ENCODE measurements around the gene ZCCHC14. TPM values are rescaled to one million over a fixed set of nuclear protein-coding genes. Genes with fewer than 3 reads are reported as not detected.

Gene ZCCHC14
- total and polyA plus RNA-seq, 2 of the 13 experiments (the other 11 are each of a cell fraction or from before 2014, with no cell fraction given), result 12.4 to 12.5 TPM

DNA sequence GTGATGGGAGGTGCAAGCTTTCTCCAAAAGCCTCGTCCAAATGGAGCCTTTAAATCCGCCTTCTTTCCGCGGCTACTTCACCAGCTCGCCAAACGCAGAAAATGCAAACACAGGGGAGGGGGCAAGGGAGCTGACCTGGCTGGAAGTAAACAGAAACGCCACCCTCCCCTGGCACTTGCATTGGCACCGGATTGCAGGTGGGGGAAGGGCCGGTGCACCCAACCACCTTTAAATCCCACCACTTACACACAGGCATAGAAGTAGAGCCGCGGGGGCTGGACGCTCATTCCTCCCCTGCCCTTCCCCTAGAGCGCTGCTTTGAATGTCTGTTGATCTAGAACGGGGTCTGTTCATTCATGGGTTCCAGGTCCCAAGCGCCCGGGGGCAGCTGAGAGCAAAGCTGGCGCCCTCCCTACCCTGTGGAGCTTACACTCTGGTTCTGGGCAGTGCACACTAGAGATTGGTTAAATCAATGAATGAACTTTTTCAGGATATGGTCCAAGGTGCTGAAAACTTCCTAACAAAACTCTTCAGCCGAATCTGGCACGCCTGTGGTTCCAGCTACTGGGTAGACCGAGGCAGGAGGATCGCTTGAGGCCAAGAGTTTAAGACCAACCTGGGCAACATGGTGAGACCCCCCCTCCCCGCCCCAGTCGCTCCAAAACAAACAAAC is 920 bp upstream of the ZCCHC14 start (continued):
- TF ChIP-seq ZBTB7B (CRISPR knock-in tag; IDR thresholded peaks at IDR 0.05) (no peak), SAP130 (CRISPR knock-in tag; IDR thresholded peaks at IDR 0.05; ENCODE audit: low read depth) (peak; percentile 50; the same call in 1 of the 2 replicates), FOXP1 (IDR thresholded peaks at IDR 0.05) (no peak), FOXP1 (CRISPR knock-in tag; IDR thresholded peaks at IDR 0.05) (no peak), SIN3A (IDR thresholded peaks at IDR 0.05; ENCODE audit: borderline replicate concordance, low read depth, low read length) (peak; percentile 59; the same call in 1 of the 2 replicates), ZNF761 (CRISPR knock-in tag; conservative IDR thresholded peaks at IDR 0.05) (0 out of 2 replicates have a peak, but pooled peaks have one; percentile 7), CCDC6 (CRISPR knock-in tag; IDR thresholded peaks at IDR 0.05) (no peak), ESRRA (CRISPR knock-in tag; IDR thresholded peaks at IDR 0.05; ENCODE audit: low read depth) (0 out of 2 replicates have a peak, but pooled peaks have one; percentile 14), ZNF431 (CRISPR knock-in tag; IDR thresholded peaks at IDR 0.05; ENCODE audit: borderline replicate concordance, low read depth) (no peak), KAT8 (CRISPR knock-in tag; IDR thresholded peaks at IDR 0.05) (no peak), SMARCE1 (IDR thresholded peaks at IDR 0.05; ENCODE audit: borderline replicate concordance) (no peak), ZNF460 (CRISPR knock-in tag; IDR thresholded peaks at IDR 0.05; ENCODE audit: borderline replicate concordance) (no peak), HOXD1 (CRISPR knock-in tag; IDR thresholded peaks at IDR 0.05) (0 out of 2 replicates have a peak, but pooled peaks have one; percentile 29), HNRNPL (IDR thresholded peaks at IDR 0.05; ENCODE audit: low read depth, low read length) (peak; percentile 91; the same call in 1 of the 2 replicates), ZNF136 (CRISPR knock-in tag; IDR thresholded peaks at IDR 0.05; ENCODE audit: low read depth) (no peak), ZBTB3 (CRISPR knock-in tag; IDR thresholded peaks at IDR 0.05; ENCODE audit: borderline replicate concordance, low read depth) (no peak)
- TF ChIP-seq, protein P1, sequence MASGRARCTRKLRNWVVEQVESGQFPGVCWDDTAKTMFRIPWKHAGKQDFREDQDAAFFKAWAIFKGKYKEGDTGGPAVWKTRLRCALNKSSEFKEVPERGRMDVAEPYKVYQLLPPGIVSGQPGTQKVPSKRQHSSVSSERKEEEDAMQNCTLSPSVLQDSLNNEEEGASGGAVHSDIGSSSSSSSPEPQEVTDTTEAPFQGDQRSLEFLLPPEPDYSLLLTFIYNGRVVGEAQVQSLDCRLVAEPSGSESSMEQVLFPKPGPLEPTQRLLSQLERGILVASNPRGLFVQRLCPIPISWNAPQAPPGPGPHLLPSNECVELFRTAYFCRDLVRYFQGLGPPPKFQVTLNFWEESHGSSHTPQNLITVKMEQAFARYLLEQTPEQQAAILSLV (CRISPR knock-in tag; IDR thresholded peaks at IDR 0.05; ENCODE audit: borderline replicate concordance), result 0 out of 2 replicates have a peak, but pooled peaks have one; percentile 48
- TF ChIP-seq, protein P2, sequence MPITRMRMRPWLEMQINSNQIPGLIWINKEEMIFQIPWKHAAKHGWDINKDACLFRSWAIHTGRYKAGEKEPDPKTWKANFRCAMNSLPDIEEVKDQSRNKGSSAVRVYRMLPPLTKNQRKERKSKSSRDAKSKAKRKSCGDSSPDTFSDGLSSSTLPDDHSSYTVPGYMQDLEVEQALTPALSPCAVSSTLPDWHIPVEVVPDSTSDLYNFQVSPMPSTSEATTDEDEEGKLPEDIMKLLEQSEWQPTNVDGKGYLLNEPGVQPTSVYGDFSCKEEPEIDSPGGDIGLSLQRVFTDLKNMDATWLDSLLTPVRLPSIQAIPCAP (CRISPR knock-in tag; IDR thresholded peaks at IDR 0.05; ENCODE audit: low read depth), result no peak
- TF ChIP-seq, protein P3, sequence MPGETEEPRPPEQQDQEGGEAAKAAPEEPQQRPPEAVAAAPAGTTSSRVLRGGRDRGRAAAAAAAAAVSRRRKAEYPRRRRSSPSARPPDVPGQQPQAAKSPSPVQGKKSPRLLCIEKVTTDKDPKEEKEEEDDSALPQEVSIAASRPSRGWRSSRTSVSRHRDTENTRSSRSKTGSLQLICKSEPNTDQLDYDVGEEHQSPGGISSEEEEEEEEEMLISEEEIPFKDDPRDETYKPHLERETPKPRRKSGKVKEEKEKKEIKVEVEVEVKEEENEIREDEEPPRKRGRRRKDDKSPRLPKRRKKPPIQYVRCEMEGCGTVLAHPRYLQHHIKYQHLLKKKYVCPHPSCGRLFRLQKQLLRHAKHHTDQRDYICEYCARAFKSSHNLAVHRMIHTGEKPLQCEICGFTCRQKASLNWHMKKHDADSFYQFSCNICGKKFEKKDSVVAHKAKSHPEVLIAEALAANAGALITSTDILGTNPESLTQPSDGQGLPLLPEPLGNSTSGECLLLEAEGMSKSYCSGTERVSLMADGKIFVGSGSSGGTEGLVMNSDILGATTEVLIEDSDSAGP (CRISPR knock-in tag; IDR thresholded peaks at IDR 0.05; ENCODE audit: borderline replicate concordance), result peak; percentile 47; the same call in 1 of the 2 replicates
- TF ChIP-seq, protein P4, sequence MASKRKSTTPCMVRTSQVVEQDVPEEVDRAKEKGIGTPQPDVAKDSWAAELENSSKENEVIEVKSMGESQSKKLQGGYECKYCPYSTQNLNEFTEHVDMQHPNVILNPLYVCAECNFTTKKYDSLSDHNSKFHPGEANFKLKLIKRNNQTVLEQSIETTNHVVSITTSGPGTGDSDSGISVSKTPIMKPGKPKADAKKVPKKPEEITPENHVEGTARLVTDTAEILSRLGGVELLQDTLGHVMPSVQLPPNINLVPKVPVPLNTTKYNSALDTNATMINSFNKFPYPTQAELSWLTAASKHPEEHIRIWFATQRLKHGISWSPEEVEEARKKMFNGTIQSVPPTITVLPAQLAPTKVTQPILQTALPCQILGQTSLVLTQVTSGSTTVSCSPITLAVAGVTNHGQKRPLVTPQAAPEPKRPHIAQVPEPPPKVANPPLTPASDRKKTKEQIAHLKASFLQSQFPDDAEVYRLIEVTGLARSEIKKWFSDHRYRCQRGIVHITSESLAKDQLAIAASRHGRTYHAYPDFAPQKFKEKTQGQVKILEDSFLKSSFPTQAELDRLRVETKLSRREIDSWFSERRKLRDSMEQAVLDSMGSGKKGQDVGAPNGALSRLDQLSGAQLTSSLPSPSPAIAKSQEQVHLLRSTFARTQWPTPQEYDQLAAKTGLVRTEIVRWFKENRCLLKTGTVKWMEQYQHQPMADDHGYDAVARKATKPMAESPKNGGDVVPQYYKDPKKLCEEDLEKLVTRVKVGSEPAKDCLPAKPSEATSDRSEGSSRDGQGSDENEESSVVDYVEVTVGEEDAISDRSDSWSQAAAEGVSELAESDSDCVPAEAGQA (IDR thresholded peaks at IDR 0.05; ENCODE audit: low read depth), result no peak
- TF ChIP-seq, protein P4 (CRISPR knock-in tag; IDR thresholded peaks at IDR 0.05; ENCODE audit: borderline replicate concordance), result no peak

Data from HepG2 (cell line).